Measurements from ENCODE around the gene POMC.
"Not testable (repeated sequence)": the region's sequence is repeated elsewhere in the genome, so short reads cannot be mapped to it uniquely, and the experiment has no call there.

POMC gene

GRCh38 chr2:25168256-25169072, at the start of gene POMC:
POMC (minus strand) TSS chr2:25168580; CDS start chr2:25164772, 3,808 bp downstream.
- H3K9ac ChIP-seq (ENCODE audit: low read depth, low read length), result peak within 1 kb of the TSS; percentile 79
- peaks cover 45% of the 10 kb centered on the region for H3K27me3 ChIP-seq (ENCODE audit: control insufficient read depth, insufficient read depth, low read length)
- H3K4me3 ChIP-seq (ENCODE audit: low read depth, low read length), result peak within 1 kb of the TSS; percentile 58
- peaks cover 5% of the 10 kb centered on the region for H3K4me1 ChIP-seq (ENCODE audit: control insufficient read depth, insufficient read depth, low read length)
- no peaks in the 10 kb centered on the region for H3K36me3 ChIP-seq (ENCODE audit: control insufficient read depth, insufficient read depth, low read length)
- H3K9me3 ChIP-seq (ENCODE audit: control insufficient read depth, insufficient read depth, low read length), result no peaks in the 10 kb centered on the region

DNA sequence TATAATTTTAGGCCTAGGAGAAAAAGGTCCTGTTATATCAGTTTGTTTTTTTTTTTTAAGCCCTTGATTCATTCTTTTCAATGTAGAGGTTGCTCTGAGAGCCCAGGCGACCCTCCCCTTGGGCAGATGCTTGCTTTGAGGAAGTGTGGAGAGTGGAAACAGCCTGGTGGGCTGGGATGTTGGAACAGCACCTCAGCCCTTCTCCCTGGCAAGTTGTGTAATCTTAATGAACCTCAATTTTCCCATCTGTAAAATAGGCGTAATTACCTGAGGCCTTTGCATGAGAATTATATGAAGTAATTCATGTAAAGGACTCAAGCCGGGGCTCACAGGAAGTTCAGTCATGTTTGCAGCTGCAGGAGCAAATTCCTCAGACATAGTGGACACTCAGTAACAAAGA, 49.7 kb upstream of the POMC start:
- no peak overlapping the region for H3K4me3 ChIP-seq (ENCODE audit: low read depth, low read length)
- no peaks in the 10 kb centered on the region for H3K9me3 ChIP-seq (ENCODE audit: control insufficient read depth, insufficient read depth, low read length)
- no peak overlapping the region for H3K9ac ChIP-seq (ENCODE audit: low read depth, low read length)
- H3K36me3 ChIP-seq (ENCODE audit: control insufficient read depth, insufficient read depth, low read length), result no peaks in the 10 kb centered on the region
- H3K27me3 ChIP-seq (ENCODE audit: control insufficient read depth, insufficient read depth, low read length), result no peaks in the 10 kb centered on the region
- peaks cover 2% of the 10 kb centered on the region for H3K4me1 ChIP-seq (ENCODE audit: control insufficient read depth, insufficient read depth, low read length)

DNA sequence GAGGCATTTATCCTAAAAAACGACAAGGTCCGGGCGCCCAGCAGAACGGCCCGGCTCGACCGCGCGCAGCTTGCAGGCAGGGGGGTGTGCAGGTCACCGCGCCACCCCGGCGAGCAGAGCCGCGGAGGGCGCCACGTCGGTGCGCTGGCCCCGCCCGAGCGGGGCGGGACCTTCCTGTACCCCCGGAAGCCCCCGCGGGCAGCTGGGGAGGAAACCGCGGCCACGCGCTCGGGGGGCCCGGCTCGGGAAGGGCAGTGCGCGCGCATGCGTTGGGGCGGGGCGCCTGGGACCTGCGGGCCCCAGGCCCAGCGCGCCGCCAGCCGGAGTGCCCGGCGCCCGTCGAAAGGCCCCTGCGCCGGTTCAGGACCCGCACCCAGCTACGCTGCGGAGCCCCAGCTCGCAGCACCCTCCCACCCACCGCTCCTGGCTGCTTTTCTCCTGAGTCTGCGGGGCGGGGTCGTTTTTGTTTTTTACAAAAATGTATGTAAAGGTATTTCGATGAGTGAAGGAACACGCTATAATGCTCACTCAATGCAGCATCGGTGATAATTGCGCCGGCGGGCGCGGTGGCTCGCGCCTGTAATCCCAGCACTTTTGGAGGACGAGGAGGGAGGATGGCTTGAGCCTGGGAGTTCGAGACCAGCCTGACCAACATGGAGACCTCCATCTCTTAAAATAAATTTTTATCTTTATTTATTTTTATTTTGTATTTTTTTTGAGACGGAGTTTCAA, 47.7 kb upstream of the POMC start:
- Histone ChIP-seq H3K4me3 (ENCODE audit: low read depth, low read length) (peak overlapping the region; percentile 82), H3K9ac (ENCODE audit: low read depth, low read length) (peak overlapping the region; percentile 79)

GRCh38 chr2:25215232-25215631, 46.9 kb upstream of the POMC start:
- peak overlapping the region; percentile 79 for H3K9ac ChIP-seq (ENCODE audit: low read depth, low read length)
- no peaks in the 10 kb centered on the region for H3K9me3 ChIP-seq (ENCODE audit: control insufficient read depth, insufficient read depth, low read length)
- no peaks in the 10 kb centered on the region for H3K27me3 ChIP-seq (ENCODE audit: control insufficient read depth, insufficient read depth, low read length)
- H3K4me1 ChIP-seq (ENCODE audit: control insufficient read depth, insufficient read depth, low read length), result peaks cover 2% of the 10 kb centered on the region
- no peaks in the 10 kb centered on the region for H3K36me3 ChIP-seq (ENCODE audit: control insufficient read depth, insufficient read depth, low read length)
- H3K4me3 ChIP-seq (ENCODE audit: low read depth, low read length), result peak overlapping the region; percentile 82

More for the DNA sequence above, 47.7 kb upstream of the POMC start:
- Histone ChIP-seq H3K4me1 (ENCODE audit: control insufficient read depth, insufficient read depth, low read length) (peaks cover 2% of the 10 kb centered on the region), H3K36me3 (ENCODE audit: control insufficient read depth, insufficient read depth, low read length) (no peaks in the 10 kb centered on the region), H3K9me3 (ENCODE audit: control insufficient read depth, insufficient read depth, low read length) (no peaks in the 10 kb centered on the region), H3K27me3 (ENCODE audit: control insufficient read depth, insufficient read depth, low read length) (no peaks in the 10 kb centered on the region)

- Histone ChIP-seq H3K27me3 (ENCODE audit: control insufficient read depth, insufficient read depth, low read length) (no peaks in the 10 kb centered on the region), H3K9ac (ENCODE audit: low read depth, low read length) (no peak overlapping the region), H3K36me3 (ENCODE audit: control insufficient read depth, insufficient read depth, low read length) (no peaks in the 10 kb centered on the region), H3K9me3 (ENCODE audit: control insufficient read depth, insufficient read depth, low read length) (no peaks in the 10 kb centered on the region), H3K4me3 (ENCODE audit: low read depth, low read length) (no peak overlapping the region), H3K4me1 (ENCODE audit: control insufficient read depth, insufficient read depth, low read length) (peaks cover 2% of the 10 kb centered on the region)
Observed at GRCh38 chr2:25213229-25213628, 44.8 kb upstream of the POMC start.

DNA sequence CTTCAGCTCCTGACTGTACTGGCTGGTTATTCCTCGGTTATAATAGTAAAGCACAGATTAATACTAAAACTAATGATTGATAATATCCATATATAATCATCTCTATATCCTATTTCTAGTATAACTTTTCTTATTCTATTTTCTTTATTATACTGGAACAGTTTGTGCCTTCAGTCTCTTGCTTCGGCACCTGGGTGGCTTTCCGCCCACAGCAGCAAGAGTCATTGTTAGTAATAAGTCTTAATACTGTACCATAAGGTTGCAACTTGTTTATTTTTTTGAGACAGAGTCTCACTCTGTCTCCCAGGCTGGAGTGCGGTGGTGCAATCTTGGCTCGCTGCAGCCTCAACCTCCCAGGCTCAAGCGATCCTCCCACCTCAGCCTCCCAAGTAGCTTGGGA, 42.5 kb upstream of the POMC start:
- H3K27me3 ChIP-seq (ENCODE audit: control insufficient read depth, insufficient read depth, low read length); H3K4me3 ChIP-seq (ENCODE audit: low read depth, low read length): not testable (repeated sequence)
- peaks cover 10% of the 10 kb centered on the region for H3K4me1 ChIP-seq (ENCODE audit: control insufficient read depth, insufficient read depth, low read length)

GRCh38 chr2:25207078-25207545, 38.7 kb upstream of the POMC start:
- H3K9ac ChIP-seq (ENCODE audit: low read depth, low read length), result peak overlapping the region; percentile 16
- H3K4me3 ChIP-seq (ENCODE audit: low read depth, low read length), result no peak overlapping the region

More for the DNA sequence above, 42.5 kb upstream of the POMC start:
- H3K9me3 ChIP-seq (ENCODE audit: control insufficient read depth, insufficient read depth, low read length); H3K36me3 ChIP-seq (ENCODE audit: control insufficient read depth, insufficient read depth, low read length); H3K9ac ChIP-seq (ENCODE audit: low read depth, low read length): not testable (repeated sequence)

GRCh38 chr2:25204190-25204838, 35.9 kb upstream of the POMC start:
- Histone ChIP-seq H3K27me3 (ENCODE audit: control insufficient read depth, insufficient read depth, low read length) (no peaks in the 10 kb centered on the region), H3K4me3 (ENCODE audit: low read depth, low read length) (peak overlapping the region; percentile 13), H3K4me1 (ENCODE audit: control insufficient read depth, insufficient read depth, low read length) (peaks cover 8% of the 10 kb centered on the region), H3K9ac (ENCODE audit: low read depth, low read length) (no peak overlapping the region), H3K9me3 (ENCODE audit: control insufficient read depth, insufficient read depth, low read length) (no peaks in the 10 kb centered on the region), H3K36me3 (ENCODE audit: control insufficient read depth, insufficient read depth, low read length) (no peaks in the 10 kb centered on the region)

More at GRCh38 chr2:25207078-25207545, 38.7 kb upstream of the POMC start:
- Histone ChIP-seq H3K36me3 (ENCODE audit: control insufficient read depth, insufficient read depth, low read length) (no peaks in the 10 kb centered on the region), H3K4me1 (ENCODE audit: control insufficient read depth, insufficient read depth, low read length) (peaks cover 8% of the 10 kb centered on the region), H3K9me3 (ENCODE audit: control insufficient read depth, insufficient read depth, low read length) (no peaks in the 10 kb centered on the region), H3K27me3 (ENCODE audit: control insufficient read depth, insufficient read depth, low read length) (no peaks in the 10 kb centered on the region)

- Histone ChIP-seq H3K4me1 (ENCODE audit: control insufficient read depth, insufficient read depth, low read length) (peaks cover 5% of the 10 kb centered on the region), H3K9me3 (ENCODE audit: control insufficient read depth, insufficient read depth, low read length) (no peaks in the 10 kb centered on the region), H3K4me3 (ENCODE audit: low read depth, low read length) (no peak overlapping the region), H3K36me3 (ENCODE audit: control insufficient read depth, insufficient read depth, low read length) (no peaks in the 10 kb centered on the region), H3K27me3 (ENCODE audit: control insufficient read depth, insufficient read depth, low read length) (no peaks in the 10 kb centered on the region), H3K9ac (ENCODE audit: low read depth, low read length) (no peak overlapping the region)
Observed at GRCh38 chr2:25202275-25202674, 33.9 kb upstream of the POMC start.

- no peaks in the 10 kb centered on the region for H3K27me3 ChIP-seq (ENCODE audit: control insufficient read depth, insufficient read depth, low read length)
- peaks cover 1% of the 10 kb centered on the region for H3K4me1 ChIP-seq (ENCODE audit: control insufficient read depth, insufficient read depth, low read length)
- no peaks in the 10 kb centered on the region for H3K36me3 ChIP-seq (ENCODE audit: control insufficient read depth, insufficient read depth, low read length)
- no peaks in the 10 kb centered on the region for H3K9me3 ChIP-seq (ENCODE audit: control insufficient read depth, insufficient read depth, low read length)
- H3K9ac ChIP-seq (ENCODE audit: low read depth, low read length), result no peak overlapping the region
- no peak overlapping the region for H3K4me3 ChIP-seq (ENCODE audit: low read depth, low read length)
Observed at GRCh38 chr2:25201794-25202193, 33.4 kb upstream of the POMC start.

GRCh38 chr2:25201265-25201664, 32.9 kb upstream of the POMC start:
- Histone ChIP-seq H3K4me1 (ENCODE audit: control insufficient read depth, insufficient read depth, low read length) (no peaks in the 10 kb centered on the region), H3K9me3 (ENCODE audit: control insufficient read depth, insufficient read depth, low read length) (no peaks in the 10 kb centered on the region), H3K36me3 (ENCODE audit: control insufficient read depth, insufficient read depth, low read length) (no peaks in the 10 kb centered on the region), H3K9ac (ENCODE audit: low read depth, low read length) (no peak overlapping the region), H3K4me3 (ENCODE audit: low read depth, low read length) (no peak overlapping the region), H3K27me3 (ENCODE audit: control insufficient read depth, insufficient read depth, low read length) (no peaks in the 10 kb centered on the region)
